Measurements from ENCODE around the gene CIP2A.

GRCh38 chr3:108538083-108538482 is 51.2 kb downstream of the CIP2A start:
- TF ChIP-seq POLR2A (IDR thresholded peaks at IDR 0.05), result no peak
- no peak for TF ChIP-seq POLR2AphosphoS5 (IDR thresholded peaks at IDR 0.05)
- no peak for TF ChIP-seq CTCF (IDR thresholded peaks at IDR 0.05)
- TF ChIP-seq EP300 (IDR thresholded peaks at IDR 0.05), result no peak
